H9 (cell line): Measurements from ENCODE around the gene NLRP12. TPM values are rescaled to one million over a fixed set of nuclear protein-coding genes. Genes with fewer than 3 reads are reported as not detected.
"Not testable (repeated sequence)": the region's sequence is repeated elsewhere in the genome, so short reads cannot be mapped to it uniquely, and the experiment has no call there.

ENCODE experiments used
- DNase-seq: peaks from one replicate; pipeline ENCODE4 v3.0.0-alpha.2; 2017
- H2AFZ ChIP-seq: one replicate; pipeline ENCODE4 v1.6.1; 2013; ENCODE audit warnings: mild to moderate bottlenecking, low read length, control low read depth, moderate library complexity
- H2AK5ac ChIP-seq: 2 replicates; pipeline ENCODE4 v1.6.1; 2013; ENCODE audit warnings: low read length, control low read depth, mixed read lengths; ENCODE audit not compliant: insufficient read length
- H2BK120ac ChIP-seq: one replicate; pipeline ENCODE4 v1.6.1; 2013; ENCODE audit warnings: low read depth, mild to moderate bottlenecking, low read length, control low read depth, inconsistent platforms; ENCODE audit not compliant: poor library complexity, severe bottlenecking
- H2BK12ac ChIP-seq: 2 replicates; pipeline ENCODE4 v1.6.1; 2013; ENCODE audit warnings: low read length, control low read depth, mixed read lengths, low read depth; ENCODE audit not compliant: insufficient read length
- H2BK15ac ChIP-seq: 2 replicates; pipeline ENCODE4 v1.6.1; 2013; ENCODE audit warnings: low read depth, low read length, control low read depth
- H2BK20ac ChIP-seq: one replicate; pipeline ENCODE4 v1.6.1; 2013; ENCODE audit warnings: low read depth, mild to moderate bottlenecking, low read length, control low read depth, inconsistent platforms; ENCODE audit not compliant: poor library complexity, severe bottlenecking
- H2BK5ac ChIP-seq: 2 replicates; pipeline ENCODE4 v1.6.1; 2013; ENCODE audit warnings: low read length, control low read depth, mixed read lengths; ENCODE audit not compliant: insufficient read length
- H3K14ac ChIP-seq: 2 replicates; pipeline ENCODE4 v1.6.1; 2013; ENCODE audit warnings: low read length, control low read depth; ENCODE audit not compliant: insufficient read depth
- H3K18ac ChIP-seq: 2 replicates; pipeline ENCODE4 v1.6.1; 2013; ENCODE audit warnings: low read depth, mild to moderate bottlenecking, mixed read lengths, low read length, control low read depth; ENCODE audit not compliant: insufficient read length
- H3K23ac ChIP-seq: 2 replicates; pipeline ENCODE4 v1.6.1; 2013; ENCODE audit warnings: low read length, control low read depth, mixed read lengths, low read depth; ENCODE audit not compliant: insufficient read length
- H3K23me2 ChIP-seq: 2 replicates; pipeline ENCODE4 v1.6.1; 2013; ENCODE audit warnings: low read depth, mild to moderate bottlenecking, mixed read lengths, low read length, control low read depth; ENCODE audit not compliant: insufficient read length, poor library complexity, severe bottlenecking
- H3K27ac ChIP-seq: 2 replicates; pipeline ENCODE4 v1.5.1; 2013; ENCODE audit warnings: low read length, control low read depth, mixed read lengths, low read depth; ENCODE audit not compliant: insufficient read length
- H3K27me3 ChIP-seq: 2 replicates; pipeline ENCODE4 v1.6.1; 2013; ENCODE audit warnings: low read length, control low read depth, inconsistent platforms; ENCODE audit not compliant: insufficient read depth
- H3K4ac ChIP-seq: 2 replicates; pipeline ENCODE4 v1.6.1; 2013; ENCODE audit warnings: low read depth, mild to moderate bottlenecking, control low read depth, inconsistent platforms, low read length, moderate library complexity
- H3K4me1 ChIP-seq: 2 replicates; pipeline ENCODE4 v1.6.1; 2013; ENCODE audit warnings: low read length, control low read depth, inconsistent platforms; ENCODE audit not compliant: insufficient read depth
- H3K4me2 ChIP-seq: 2 replicates; pipeline ENCODE4 v1.6.1; 2013; ENCODE audit warnings: low read length, control low read depth, mixed read lengths; ENCODE audit not compliant: insufficient read length, insufficient read depth
- H3K56ac ChIP-seq: 2 replicates; pipeline ENCODE4 v1.6.1; 2013; ENCODE audit warnings: low read depth, mild to moderate bottlenecking, mixed read lengths, low read length, control low read depth; ENCODE audit not compliant: insufficient read length
- H3K79me1 ChIP-seq: 2 replicates; pipeline ENCODE4 v1.6.1; 2013; ENCODE audit warnings: low read depth, mild to moderate bottlenecking, moderate library complexity, low read length, control low read depth, inconsistent platforms; ENCODE audit not compliant: insufficient read depth, poor library complexity, severe bottlenecking
- H3K79me2 ChIP-seq: 2 replicates; pipeline ENCODE4 v1.6.1; 2013; ENCODE audit warnings: low read length, control low read depth, inconsistent platforms; ENCODE audit not compliant: insufficient read depth
- H3K9ac ChIP-seq: 2 replicates; pipeline ENCODE4 v1.6.1; 2013; ENCODE audit warnings: low read length, control low read depth, mixed read lengths; ENCODE audit not compliant: insufficient read length; ENCODE audit errors: extremely low read depth
- H3K9me3 ChIP-seq: one replicate; pipeline ENCODE4 v1.6.1; 2013; ENCODE audit warnings: low read depth, low read length, inconsistent platforms; ENCODE audit not compliant: control insufficient read depth
- H3T11ph ChIP-seq: one replicate; pipeline ENCODE4 v1.6.1; 2013; ENCODE audit warnings: mild to moderate bottlenecking, low read length, control low read depth, inconsistent platforms
- H4K20me1 ChIP-seq: one replicate; pipeline ENCODE4 v1.6.1; 2013; ENCODE audit not compliant: control insufficient read depth, insufficient read length, insufficient read depth
- H4K5ac ChIP-seq: 2 replicates; pipeline ENCODE4 v1.6.1; 2013; ENCODE audit warnings: low read depth, mild to moderate bottlenecking, mixed read lengths, low read length, control low read depth; ENCODE audit not compliant: insufficient read length
- H4K8ac ChIP-seq: replicated peaks from 2 replicates; pipeline ENCODE4 v1.6.1; 2013; ENCODE audit warnings: low read length, control low read depth, mixed read lengths, low read depth; ENCODE audit not compliant: insufficient read length
- H4K91ac ChIP-seq: 2 replicates; pipeline ENCODE4 v1.6.1; 2013; ENCODE audit warnings: low read depth, mild to moderate bottlenecking, moderate library complexity, mixed read lengths, low read length, control low read depth; ENCODE audit not compliant: insufficient read length
- H3K27ac Mint-ChIP-seq, 3 experiments: 2 replicates in 2 of 3; 3 replicates in 1 of 3; pipeline ENCODE4 v1.8.0; 2020 to 2021; ENCODE audit warnings: mixed read lengths in 3 of 3, mild to moderate bottlenecking in 1 of 3, moderate library complexity in 1 of 3
- H3K27me3 Mint-ChIP-seq: 2 replicates; pipeline ENCODE4 v1.8.0; 2021; ENCODE audit warnings: low read depth, mild to moderate bottlenecking, moderate library complexity, mixed read lengths
- H3K36me3 Mint-ChIP-seq, 3 experiments: 2 replicates in 2 of 3; 3 replicates in 1 of 3; pipeline ENCODE4 v1.8.0; 2020 to 2021; ENCODE audit warnings: low read depth in 3 of 3, mixed read lengths in 3 of 3; ENCODE audit not compliant: insufficient read depth in 1 of 3
- H3K4me1 Mint-ChIP-seq, 2 experiments: 2 replicates each; pipeline ENCODE4 v1.8.0; 2020; ENCODE audit warnings: mixed read lengths in 2 of 2
- H3K4me3 Mint-ChIP-seq, 2 experiments: 2 replicates in 1 of 2; 3 replicates in 1 of 2; pipeline ENCODE4 v1.8.0; 2020 to 2021; ENCODE audit warnings: mild to moderate bottlenecking in 2 of 2, mixed read lengths in 2 of 2, moderate library complexity in 1 of 2
- H3K9me3 Mint-ChIP-seq, 2 experiments: 2 replicates in 1 of 2; 3 replicates in 1 of 2; pipeline ENCODE4 v1.8.0; 2020; ENCODE audit warnings: mild to moderate bottlenecking in 2 of 2, mixed read lengths in 2 of 2, moderate library complexity in 1 of 2
- CTCF ChIP-seq: fragments of 200-600 bp; sonication (generic); conservative IDR thresholded peaks from 3 replicates; pipeline ENCODE4 v1.8.0; 2021; ENCODE audit warnings: antibody characterized with exemption, mild to moderate bottlenecking
- WGBS: extraction: QIAGEN DNeasy Blood & Tissue Kit; methylation state at CpG from one replicate; pipeline ENCODE4 v1.1.7; 2013; ENCODE audit warnings: missing lambda C conversion rate, low lambda C conversion rate, mixed read lengths; ENCODE audit not compliant: insufficient read length; ENCODE audit errors: extremely low coverage; 5-methylcytosine and 5-hydroxymethylcytosine counted together
- total RNA-seq: library from RNA; stranded (reverse); gene quantifications from 2 replicates; pipeline ENCODE4 v1.2.1, GENCODE V29; 2021

Gene NLRP12
- total RNA-seq, 1 experiment from 2014 or later = 4.0 TPM

GRCh38 chr19:53870485-53870844 lies 46.4 kb upstream of the NLRP12 start:
- Histone ChIP-seq H3K27ac (no peak overlapping the region), H3K18ac (peak overlapping the region; percentile 21), H2BK120ac (no peak overlapping the region), H2AFZ (no peak overlapping the region), H2BK12ac (peak overlapping the region; percentile 40), H3K4me1 (peaks cover 1% of the 10 kb centered on the region; the same call in 1 of the 2 replicates), H2AK5ac (no peak overlapping the region), H3K79me1 (no peaks in the 10 kb centered on the region), H3K56ac (no peak overlapping the region), H4K5ac (no peak overlapping the region), H3K14ac (no peak overlapping the region), H4K8ac (no peak overlapping the region), H3K27me3 (no peaks in the 10 kb centered on the region), H4K20me1 (no peaks in the 10 kb centered on the region), H2BK15ac (no peak overlapping the region), H2BK5ac (no peak overlapping the region), H2BK20ac (no peak overlapping the region), H3T11ph (no peak overlapping the region), H3K23ac (no peak overlapping the region), H3K4ac (no peak overlapping the region), H4K91ac (no peak overlapping the region), H3K9ac (no peak overlapping the region), H3K9me3 (no peaks in the 10 kb centered on the region), H3K23me2 (peaks cover 15% of the 10 kb centered on the region), H3K79me2 (peaks cover 2% of the 10 kb centered on the region; the same call in 1 of the 2 replicates), H3K4me2 (no peak overlapping the region)
- WGBS = no CpG with 5 or more reads among the region's 5 CpGs
- Mint-ChIP-seq H3K4me3 (peak overlapping the region; percentile 52 to 73), H3K4me1 (peaks cover 25 to 34% of the 10 kb centered on the region in 2 experiments), H3K36me3 (peaks cover 31 to 44% (median 35%) of the 10 kb centered on the region in 3 experiments; a peak in 6 of 7 replicates), H3K9me3 (no peaks in the 10 kb centered on the region), H3K27ac (peak overlapping the region in 2 of 3 experiments; percentile 57 to 80; a peak in 3 of 7 replicates), H3K27me3 (no peaks in the 10 kb centered on the region; the same call in 1 of the 2 replicates)
- DNase-seq = no peak
- no peak for TF ChIP-seq CTCF

GRCh38 chr19:53869805-53870484 lies 45.8 kb upstream of the NLRP12 start:
- H3K79me2 ChIP-seq, H4K20me1 ChIP-seq, H3K23ac ChIP-seq, H3K27ac ChIP-seq, H3K9me3 Mint-ChIP-seq, H4K91ac ChIP-seq, H2BK15ac ChIP-seq, H3K56ac ChIP-seq, H3T11ph ChIP-seq, H3K4ac ChIP-seq, DNase-seq, H4K5ac ChIP-seq, H3K9me3 ChIP-seq, H3K27me3 ChIP-seq, H4K8ac ChIP-seq, H2BK5ac ChIP-seq, H2AK5ac ChIP-seq, H2AFZ ChIP-seq, H3K27me3 Mint-ChIP-seq, H2BK20ac ChIP-seq, H3K79me1 ChIP-seq, H2BK12ac ChIP-seq, H2BK120ac ChIP-seq, H3K4me1 ChIP-seq: not testable (repeated sequence)
- peaks cover 26 to 39% of the 10 kb centered on the region in 2 experiments for H3K4me1 Mint-ChIP-seq
- H3K23me2 ChIP-seq = peaks cover 15% of the 10 kb centered on the region
- no CpG with 5 or more reads among the region's 24 CpGs for WGBS
- peak overlapping the region; percentile 57 for H3K9ac ChIP-seq
- H3K4me3 Mint-ChIP-seq = peak overlapping the region; percentile 92 to 97
- peaks cover 31 to 42% (median 35%) of the 10 kb centered on the region in 3 experiments; a peak in 6 of 7 replicates for H3K36me3 Mint-ChIP-seq
- peak overlapping the region in 2 of 3 experiments; percentile 91 to 93; a peak in 6 of 7 replicates for H3K27ac Mint-ChIP-seq
- peak overlapping the region; percentile 92 for H3K4me2 ChIP-seq
- peak overlapping the region; percentile 81 for H3K14ac ChIP-seq
- peak overlapping the region; percentile 67 for H3K18ac ChIP-seq
